Smooth muscle cell of bladder (primary cell): Measurements from ENCODE around the gene WDR4. TPM values are rescaled to one million over a fixed set of nuclear protein-coding genes. Genes with fewer than 3 reads are reported as not detected.

Experiments used
- total RNA-seq: library from RNA; depleted of rRNA; stranded (reverse); fragments of >200 nt; gene quantifications from 2 replicates; pipeline ENCODE4 v1.2.3, GENCODE V29; 2014

The WDR4 gene
- 7.1 and 10.7 TPM in 2 replicates for total RNA-seq

GRCh38 chr21:42878993-42879787, at the start of gene WDR4:
Gene WDR4 (minus strand): TSS chr21:42879539. CDS start chr21:42879495, 44 bp downstream.

GRCh38 chr21:42925114-42925926, 46.0 kb upstream of the WDR4 start, which contains the start of gene ERVH48-1:
Gene ERVH48-1 (minus strand): TSS chr21:42925630. CDS start chr21:42919006, 6,624 bp downstream.

GRCh38 chr21:42892931-42893755, 13.8 kb upstream of the WDR4 start, which contains the start of gene NDUFV3:
Gene NDUFV3 (plus strand): TSS chr21:42893309. CDS start chr21:42893334, 25 bp downstream.

Other genes with a start within 250 kb of the WDR4 start
- 3.5 and 6.0 TPM in 2 replicates for gene PDE9A, start 225.9 kb downstream of the WDR4 start, total RNA-seq
- gene NDUFV3, start 13.8 kb upstream of the WDR4 start, total RNA-seq, result 43.2 and 46.5 TPM in 2 replicates
- gene ERVH48-1, start 46.1 kb upstream of the WDR4 start, total RNA-seq, result not detected in 2 replicates
- 9.1 and 12.6 TPM in 2 replicates for gene PKNOX1, start 95.0 kb upstream of the WDR4 start, total RNA-seq
- 22.9 and 39.4 TPM in 2 replicates for gene CBS, start 196.3 kb upstream of the WDR4 start, total RNA-seq
- gene U2AF1, start 228.0 kb upstream of the WDR4 start, total RNA-seq, result 13.2 and 16.5 TPM in 2 replicates